22Rv1 (cell line): ENCODE data around the gene FIZ1.

Source experiments
- H3K27ac ChIP-seq: fragments of 450-650 bp; 2 replicates; pipeline ENCODE4 v1.5.1; 2017
- CTCF ChIP-seq: fragments of 450-650 bp; IDR thresholded peaks from 2 replicates; pipeline ENCODE4 v1.5.1; 2017; ENCODE audit warnings: mild to moderate bottlenecking
- ZFX ChIP-seq: fragments of 450-650 bp; IDR thresholded peaks from 2 replicates; pipeline ENCODE4 v1.6.1; 2017; ENCODE audit warnings: antibody characterized with exemption, borderline replicate concordance

Gene FIZ1

GRCh38 chr19:55581823-55582223, 17.5 kb downstream of the FIZ1 start:
- TF ChIP-seq ZFX (no peak), CTCF (no peak)
- H3K27ac ChIP-seq: peak overlapping the region; percentile 92

GRCh38 chr19:55581145-55581822, 18.0 kb downstream of the FIZ1 start:
- peak overlapping the region; percentile 92 for H3K27ac ChIP-seq
- TF ChIP-seq ZFX (no peak), CTCF (no peak)

GRCh38 chr19:55580628-55581144, 18.6 kb downstream of the FIZ1 start, which contains the start of gene ZNF579:
Gene ZNF579 (minus strand): TSS chr19:55580848. CDS start chr19:55579639, 1,209 bp downstream.
- H3K27ac ChIP-seq: peak within 1 kb of the TSS; percentile 92
- TF ChIP-seq CTCF: no peak
- TF ChIP-seq ZFX: no peak

GRCh38 chr19:55579766-55580621, 19.3 kb downstream of the FIZ1 start:
- TF ChIP-seq ZFX (no peak), CTCF (no peak)
- peak overlapping the region; percentile 92 for H3K27ac ChIP-seq

GRCh38 chr19:55578761-55579747, 20.3 kb downstream of the FIZ1 start:
- peak overlapping the region; percentile 92 for H3K27ac ChIP-seq
- no peak for TF ChIP-seq ZFX
- no peak for TF ChIP-seq CTCF

GRCh38 chr19:55578031-55578760, 21.1 kb downstream of the FIZ1 start:
- no peak overlapping the region for H3K27ac ChIP-seq
- no peak for TF ChIP-seq ZFX
- TF ChIP-seq CTCF: no peak
